Stomach (tissue), 9 donors: Measurements from ENCODE around the gene AKT1. TPM values are rescaled to one million over a fixed set of nuclear protein-coding genes. Genes with fewer than 3 reads are reported as not detected.
A peak's percentile ranks its signal among the peaks of the same experiment; 100 is the strongest.

Experiments used
- DNase-seq, 2 donors: peaks; one replicate each; pipeline versions ENCODE4 v3.0.0 to v3.0.0-alpha.2; 2013 to 2019
- H3K27ac ChIP-seq, 5 donors: fragments of 200-600 bp in 4 of 5; sonication (generic) in 4 of 5; one replicate each; pipeline ENCODE4 v1.5.1; 2013 to 2019; ENCODE audit warnings: mild to moderate bottlenecking in 1 of 5, moderate library complexity in 1 of 5
- H3K27me3 ChIP-seq, 3 donors: fragments of 200-600 bp; sonication (generic); one replicate each; pipeline ENCODE4 v1.5.1; 2017 to 2019; ENCODE audit warnings: mixed run types in 1 of 3
- H3K36me3 ChIP-seq, 4 donors: fragments of 200-600 bp; sonication (generic); 1 replicate in 3 of 4; 2 replicates in 1 of 4; pipeline ENCODE4 v1.5.1; 2016 to 2019
- H3K4me1 ChIP-seq, 4 donors: fragments of 200-600 bp; sonication (generic); one replicate each; pipeline ENCODE4 v1.5.1; 2016 to 2019
- H3K4me3 ChIP-seq, 4 donors: fragments of 200-600 bp; sonication (generic) in 3 of 4; one replicate each; pipeline ENCODE4 v1.5.1; 2016 to 2019; ENCODE audit warnings: mild to moderate bottlenecking in 1 of 4
- H3K9me3 ChIP-seq, 4 donors: fragments of 200-600 bp; sonication (generic); one replicate each; pipeline ENCODE4 v1.5.1; 2016 to 2019
- CTCF ChIP-seq, 7 experiments: fragments of 450-650 bp in 4 of 7; fragments of 200-600 bp in 3 of 7; sonication (generic) in 3 of 7; IDR thresholded peaks; one replicate each; pipeline ENCODE4 v1.5.1; 2016 to 2019; ENCODE audit warnings: antibody characterized with exemption in 7 of 7, control low read depth in 2 of 7, mild to moderate bottlenecking in 1 of 7
- EP300 ChIP-seq: sonication (generic); formaldehyde crosslinking; IDR thresholded peaks from one replicate; pipeline ENCODE4 v1.6.1; 2017; ENCODE audit warnings: antibody characterized with exemption
- POLR2A ChIP-seq, 4 donors: fragments of 450-650 bp; IDR thresholded peaks; one replicate each; pipeline ENCODE4 v1.6.1; 2016; ENCODE audit warnings: antibody characterized with exemption in 4 of 4, control low read depth in 2 of 4, mild to moderate bottlenecking in 1 of 4, moderate library complexity in 1 of 4
- POLR2AphosphoS5 ChIP-seq, 3 donors: sonication (generic); formaldehyde crosslinking; IDR thresholded peaks; one replicate each; pipeline ENCODE4 v1.6.1; 2016; ENCODE audit warnings: antibody characterized with exemption in 3 of 3
- WGBS, 5 donors: extraction: QIAGEN DNeasy Blood & Tissue Kit in 3 of 5; methylation state at CpG; one replicate each; pipeline versions ENCODE4 v1.1.5 to v1.1.7; 2013 to 2018; 5-methylcytosine and 5-hydroxymethylcytosine counted together
- intact Hi-C: fragments of 100-400 bp; cut with DNase I; formaldehyde crosslinking; loops from one replicate; pipeline ENCODE4 v1.15.1; 2023; ENCODE audit warnings: low total_unique reads
- polyA plus RNA-seq, 3 donors: library from polyadenylated mRNA; stranded (reverse); fragments of 200-250 nt; gene quantifications; one replicate each; pipeline ENCODE4 v1.2.3, GENCODE V29; 2013
- total RNA-seq, 5 donors: library from RNA; depleted of rRNA; stranded (reverse); fragments of >200 nt; gene quantifications; one replicate each; pipeline versions ENCODE4 v1.1.0 to v1.2.3, GENCODE V29; 2014 to 2016
- donor health status: healthy with polysubstance abuse.
- donor health status: Bipolar disorder and iron deficiency.
- donor health status: healthy.

The AKT1 gene
- total and polyA plus RNA-seq, 8 donors: 85.2 to 292 (median 113) TPM

DNA sequence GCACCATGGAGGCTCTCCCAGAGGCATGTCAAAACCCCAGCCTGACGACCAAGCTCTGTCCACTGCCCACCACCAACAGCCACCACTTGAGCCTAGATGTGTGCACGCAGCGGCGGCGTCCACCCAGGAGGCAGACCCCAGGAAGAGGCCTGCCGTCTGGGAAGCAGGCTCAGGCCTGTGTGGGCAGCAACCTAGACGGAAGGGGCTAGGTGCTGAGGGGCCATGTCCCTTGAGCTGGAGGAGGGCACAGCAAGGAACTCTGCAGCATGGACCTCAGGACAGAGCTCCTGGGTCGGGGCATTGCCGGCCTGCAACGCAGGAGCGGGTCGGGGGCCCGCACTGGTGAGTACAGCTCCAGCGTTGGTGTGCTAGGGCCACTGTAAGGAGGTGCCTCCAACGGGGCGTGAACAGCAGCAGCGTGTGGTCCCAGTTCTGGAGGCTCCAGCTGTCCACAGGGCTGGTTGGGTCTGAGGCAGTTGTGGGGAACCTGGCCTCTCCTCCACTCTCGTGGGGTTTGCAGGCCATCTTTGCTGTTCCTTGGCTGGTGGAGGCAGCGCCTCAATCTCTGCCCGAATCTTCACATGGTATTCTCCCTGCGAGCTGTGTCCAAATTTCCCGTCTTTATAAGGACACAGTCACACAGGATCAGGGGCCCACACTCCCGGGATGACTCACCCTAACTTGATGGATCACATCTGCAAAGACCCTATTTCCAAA lies 25.8 kb upstream of the AKT1 start:
- DNase-seq: peak in 1 of 2 donors; percentile 19
- no peak for TF ChIP-seq POLR2AphosphoS5 (IDR thresholded peaks at IDR 0.05)
- no peak for TF ChIP-seq EP300
- no peak for TF ChIP-seq POLR2A (IDR thresholded peaks at IDR 0.05)
- TF ChIP-seq CTCF (IDR thresholded peaks at IDR 0.05): no peak
- peak overlapping the region in 4 of 5 donors; percentile 11 to 49 (median 20) for H3K27ac ChIP-seq
- H3K36me3 ChIP-seq: peaks cover 0 to 5% (median 1%) of the 10 kb centered on the region in 4 donors
- peaks cover 0 to 21% (median 0%) of the 10 kb centered on the region in 3 donors for H3K27me3 ChIP-seq
- intact Hi-C loops: loop anchor here (10.0 kb wide), 1 partner anchor 47 kb away; no protein-coding TSS in a partner anchor
- peaks cover 25 to 36% (median 35%) of the 10 kb centered on the region in 4 donors for H3K4me1 ChIP-seq
- H3K4me3 ChIP-seq: no peak overlapping the region
- H3K9me3 ChIP-seq: no peaks in the 10 kb centered on the region
- WGBS, 5 donors: 74 to 86% (median 81%) methylated on average over 6 to 23 of the region's 23 CpGs

DNA sequence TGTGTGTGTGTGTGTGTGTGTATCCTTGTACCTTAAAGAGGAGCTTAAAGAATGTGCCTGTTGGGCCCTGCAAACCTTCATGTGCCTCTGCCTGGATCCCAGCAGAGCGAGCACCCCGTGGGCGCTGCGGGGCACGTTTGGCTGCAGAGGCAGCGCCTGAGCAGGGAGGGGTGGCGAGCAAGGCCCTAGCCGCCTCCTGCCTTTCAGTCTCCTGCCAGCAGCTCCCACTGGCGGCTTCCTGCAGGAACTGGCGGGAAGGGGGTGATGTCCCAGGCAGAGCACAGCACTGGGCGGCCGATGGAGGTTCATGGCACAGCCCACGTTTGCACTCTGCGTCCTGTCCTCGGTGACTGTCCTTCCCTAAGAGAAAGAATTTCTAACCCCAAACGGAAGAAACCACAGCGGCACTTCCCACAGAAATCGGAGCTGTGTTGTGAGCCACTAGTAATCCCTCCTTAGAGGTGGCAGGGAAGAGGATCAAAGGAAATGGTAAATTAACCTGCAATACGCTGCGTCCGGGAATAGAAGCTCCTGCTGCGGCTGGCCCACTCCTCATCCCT lies 25.2 kb upstream of the AKT1 start:
- H3K9me3 ChIP-seq: no peaks in the 10 kb centered on the region
- peaks cover 21 to 36% (median 31%) of the 10 kb centered on the region in 4 donors for H3K4me1 ChIP-seq
- peak; percentile 76 to 89 for DNase-seq
- 17 to 30% (median 18%) methylated on average over 10 to 22 of the region's 22 CpGs for WGBS, 5 donors
- intact Hi-C loops: loop anchor here (10.0 kb wide), 1 partner anchor 46 kb away; no protein-coding TSS in a partner anchor
- H3K27me3 ChIP-seq: peaks cover 0 to 17% (median 0%) of the 10 kb centered on the region in 3 donors
- no peak overlapping the region for H3K4me3 ChIP-seq
- H3K27ac ChIP-seq: peak overlapping the region in 4 of 5 donors; percentile 11 to 49 (median 20)
- TF ChIP-seq EP300: no peak
- peak in 5 of 7 experiments; percentile 41 to 67 (median 46) for TF ChIP-seq CTCF (IDR thresholded peaks at IDR 0.05)
- no peak for TF ChIP-seq POLR2A (IDR thresholded peaks at IDR 0.05)
- TF ChIP-seq POLR2AphosphoS5 (IDR thresholded peaks at IDR 0.05): peak in 2 of 3 donors; percentile 5 to 62
- peaks cover 0 to 5% (median 1%) of the 10 kb centered on the region in 4 donors for H3K36me3 ChIP-seq

DNA sequence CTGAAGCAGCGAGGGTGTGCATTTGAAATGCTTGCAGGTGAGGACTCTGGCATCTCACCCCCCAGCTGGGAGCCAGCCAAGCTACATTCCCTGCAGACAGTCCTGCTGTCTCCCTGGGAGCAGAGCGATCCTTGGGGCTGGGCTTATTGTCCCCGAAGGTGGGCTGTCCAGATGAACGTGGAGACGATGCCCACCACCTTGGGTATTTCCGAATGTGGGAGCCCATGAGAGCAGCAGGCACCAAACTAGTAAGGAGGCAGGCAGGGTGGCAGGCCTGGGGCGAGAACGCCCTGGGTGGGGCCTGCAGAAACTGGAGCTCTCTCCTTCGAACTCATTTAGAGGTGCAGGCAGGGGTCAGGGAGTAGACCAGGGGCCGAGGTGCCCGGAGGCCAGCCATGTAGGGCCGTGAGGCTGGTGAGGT lies 23.8 kb upstream of the AKT1 start:
- H3K27me3 ChIP-seq: peaks cover 0 to 3% (median 0%) of the 10 kb centered on the region in 3 donors
- H3K27ac ChIP-seq: no peak overlapping the region
- peaks cover 0 to 5% (median 1%) of the 10 kb centered on the region in 4 donors for H3K36me3 ChIP-seq
- intact Hi-C loops: no loop called here
- WGBS, 5 donors: 77 to 84% (median 80%) methylated on average over 11 to 12 of the region's 12 CpGs
- H3K4me1 ChIP-seq: peaks cover 25 to 45% (median 38%) of the 10 kb centered on the region in 4 donors
- no peak overlapping the region for H3K4me3 ChIP-seq
- H3K9me3 ChIP-seq: no peaks in the 10 kb centered on the region
- DNase-seq: peak in 1 of 2 donors; percentile 23
- TF ChIP-seq CTCF (IDR thresholded peaks at IDR 0.05) (no peak), POLR2A (IDR thresholded peaks at IDR 0.05) (no peak), POLR2AphosphoS5 (IDR thresholded peaks at IDR 0.05) (no peak), EP300 (no peak)

GRCh38 chr14:104818714-104819161 lies 23.2 kb upstream of the AKT1 start:
- peak in 1 of 2 donors; percentile 20 for DNase-seq
- no peaks in the 10 kb centered on the region for H3K27me3 ChIP-seq
- peaks cover 0 to 5% (median 1%) of the 10 kb centered on the region in 4 donors for H3K36me3 ChIP-seq
- intact Hi-C loops: no loop called here
- H3K27ac ChIP-seq: no peak overlapping the region
- no peaks in the 10 kb centered on the region for H3K9me3 ChIP-seq
- no peak overlapping the region for H3K4me3 ChIP-seq
- H3K4me1 ChIP-seq: peaks cover 27 to 47% (median 44%) of the 10 kb centered on the region in 4 donors
- WGBS, 5 donors: 85 to 91% (median 88%) methylated on average over 8 to 9 of the region's 9 CpGs
- TF ChIP-seq EP300 (no peak), CTCF (IDR thresholded peaks at IDR 0.05) (no peak), POLR2AphosphoS5 (IDR thresholded peaks at IDR 0.05) (no peak), POLR2A (IDR thresholded peaks at IDR 0.05) (no peak)
